GM21825 (cell line): Measurements from ENCODE around the gene PCDH9.

Experiments
- ATAC-seq: cut with Tn5 transposase; IDR thresholded peaks from one replicate; pipeline ENCODE4 v1.9.1; 2021; ENCODE audit warnings: mild to moderate bottlenecking, moderate library complexity; ENCODE audit not compliant: unreplicated experiment

PCDH9 gene

DNA sequence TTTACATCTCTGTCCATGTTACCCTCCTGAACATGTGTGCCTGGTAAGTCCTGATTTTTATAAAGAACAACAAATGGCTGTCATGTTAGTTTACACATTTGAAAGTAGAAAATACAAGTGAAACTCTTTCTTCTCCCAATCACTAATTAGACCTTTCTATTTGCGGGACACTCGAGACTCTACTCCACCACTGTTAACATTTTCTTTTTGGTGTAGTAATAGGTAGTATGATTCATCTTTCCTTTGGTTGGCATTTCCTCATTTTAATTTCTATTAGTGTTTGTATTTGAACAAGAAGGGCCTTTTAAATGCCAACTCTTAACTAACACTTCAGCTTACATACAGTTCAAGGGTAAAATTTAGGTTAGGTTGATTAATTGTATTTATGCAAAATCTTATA lies 371.1 kb downstream of the PCDH9 start:
- ATAC-seq = no peak

DNA sequence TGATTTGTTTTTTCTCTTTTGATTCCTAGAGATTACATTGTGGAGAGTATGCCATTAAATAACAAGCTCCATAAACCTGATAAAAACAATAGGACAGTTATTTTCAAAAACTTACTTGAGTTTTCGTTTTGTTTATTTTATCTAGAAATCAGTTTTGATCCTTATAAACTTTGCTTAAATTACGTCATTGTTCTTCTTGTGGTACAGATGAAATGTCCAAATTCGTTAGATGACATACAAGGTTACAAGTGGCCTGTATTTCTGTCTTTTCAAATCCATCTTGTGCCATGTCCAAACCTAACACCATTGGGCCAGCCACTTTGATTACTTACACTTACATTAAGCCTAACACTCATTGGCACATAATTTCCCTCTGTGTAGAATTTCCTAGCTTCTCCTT lies 372.0 kb downstream of the PCDH9 start:
- ATAC-seq = no peak

DNA sequence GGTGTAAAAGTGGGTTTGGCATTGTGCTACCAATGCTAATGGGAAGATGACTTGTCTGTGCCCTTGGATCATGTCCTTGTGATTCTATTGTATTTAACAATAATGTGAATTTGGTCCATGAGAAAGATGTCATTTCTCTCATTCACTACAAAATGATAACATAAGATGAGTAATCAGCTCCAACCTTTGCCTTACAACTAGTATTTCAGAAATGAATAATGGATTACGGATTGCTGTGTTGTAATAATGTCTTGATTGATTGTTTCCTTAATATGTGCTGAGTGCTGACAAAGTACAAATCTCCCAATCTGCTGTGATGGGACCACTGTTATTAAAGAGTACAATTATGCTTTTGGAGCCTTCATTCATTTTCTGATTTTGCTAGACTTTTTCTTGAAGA lies 375.0 kb downstream of the PCDH9 start:
- no peak for ATAC-seq

DNA sequence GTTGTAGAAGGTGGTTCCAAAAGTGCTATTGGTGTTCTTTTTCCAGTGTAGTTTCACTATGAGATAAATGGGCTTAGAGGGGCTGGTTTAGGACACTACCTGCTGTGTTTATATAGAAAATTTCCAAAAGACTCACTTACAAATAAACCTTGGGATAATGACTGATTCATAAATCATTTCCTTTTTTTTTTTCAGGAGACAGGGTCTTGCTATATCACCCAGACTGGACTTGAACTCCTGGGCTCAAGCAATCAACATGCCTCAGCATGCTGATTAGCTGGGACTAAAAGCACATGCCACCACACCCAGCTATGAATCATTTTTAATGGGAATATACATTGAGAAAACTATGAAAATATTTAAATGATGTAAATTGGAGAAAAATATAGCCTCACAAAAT lies 376.6 kb downstream of the PCDH9 start:
- ATAC-seq = no peak

DNA sequence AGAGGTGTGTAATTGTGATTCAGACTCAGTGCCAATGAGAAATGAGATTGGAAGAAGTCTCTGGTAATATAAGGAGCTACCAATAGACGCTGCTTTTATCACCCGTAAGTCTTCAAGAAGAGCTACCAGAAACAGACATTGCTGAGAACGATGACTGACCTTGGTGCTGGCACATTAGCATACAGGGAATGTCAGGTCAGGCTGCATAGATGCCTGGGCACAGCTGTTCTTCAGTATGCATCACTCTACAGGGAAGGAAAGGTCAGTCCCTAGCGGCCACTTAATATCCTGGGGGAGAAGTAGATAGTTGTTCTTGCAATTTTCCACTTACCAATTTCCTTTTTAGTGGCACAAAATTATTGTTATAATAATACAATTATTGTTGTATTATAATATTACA lies 380.4 kb downstream of the PCDH9 start:
- ATAC-seq = no peak

GRCh38 chr13:66847541-66847940 lies 382.6 kb downstream of the PCDH9 start:
- no peak for ATAC-seq

DNA sequence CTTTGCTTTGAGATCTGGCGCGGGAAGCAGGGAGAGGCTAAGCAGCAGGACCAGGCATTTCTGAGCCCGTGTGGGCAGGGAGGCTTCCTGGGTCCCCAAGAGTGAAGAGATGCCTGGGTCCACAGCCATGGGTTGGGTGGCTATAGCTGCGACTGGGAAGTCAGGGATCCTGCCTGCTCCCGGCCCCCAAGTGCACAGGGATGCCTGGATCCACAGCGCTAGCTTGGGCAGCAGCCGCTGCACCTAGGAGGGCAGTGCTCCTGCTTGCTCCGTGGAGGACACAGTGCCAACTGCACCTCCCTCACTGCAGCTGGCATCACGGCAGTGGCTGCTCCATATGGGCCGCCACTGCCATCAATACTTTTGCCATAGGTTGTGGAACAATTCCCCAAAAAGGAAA lies 384.7 kb downstream of the PCDH9 start:
- ATAC-seq = no peak

- no peak for ATAC-seq
Measured at GRCh38 chr13:66844933-66845332, 385.2 kb downstream of the PCDH9 start.

GRCh38 chr13:66842766-66843165 lies 387.4 kb downstream of the PCDH9 start:
- no peak for ATAC-seq

DNA sequence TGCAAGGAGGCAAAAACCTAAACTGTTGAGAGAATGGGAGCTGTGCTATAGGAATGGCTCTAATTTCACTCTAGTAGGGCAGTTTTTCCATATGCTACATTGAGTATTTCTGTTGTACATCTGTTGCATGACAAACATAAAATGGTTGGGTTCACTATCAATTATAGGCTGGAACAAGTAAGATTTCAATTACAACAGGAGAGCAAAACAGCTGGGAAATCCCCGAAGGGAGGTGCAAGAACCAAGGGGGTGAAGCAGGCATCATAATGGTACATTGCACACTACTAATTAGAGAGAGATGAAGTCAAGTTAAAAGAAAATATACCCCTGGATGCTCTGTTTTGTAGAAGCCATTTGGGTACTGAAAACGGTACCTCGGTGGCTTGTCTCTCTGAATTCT lies 389.5 kb downstream of the PCDH9 start:
- no peak for ATAC-seq

DNA sequence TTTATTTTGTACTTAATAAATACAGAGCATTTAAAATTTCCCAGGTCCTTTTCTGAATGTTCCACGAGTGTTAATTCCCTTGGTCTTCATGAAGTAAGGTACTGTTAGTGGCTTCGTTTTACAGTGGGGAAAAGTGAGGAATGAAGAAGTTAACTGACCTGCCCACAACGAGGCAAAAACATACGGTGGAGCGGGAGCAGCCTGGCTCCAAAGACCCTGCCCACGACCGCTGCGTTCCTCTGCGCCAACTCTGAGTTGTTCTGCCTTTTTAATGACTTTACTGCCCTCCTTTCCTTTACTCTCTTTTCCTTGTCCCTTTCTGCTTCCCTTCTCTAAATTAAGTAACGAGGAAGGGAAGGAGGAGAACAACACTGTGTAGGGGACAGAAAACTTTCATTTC lies 392.9 kb downstream of the PCDH9 start:
- no peak for ATAC-seq

DNA sequence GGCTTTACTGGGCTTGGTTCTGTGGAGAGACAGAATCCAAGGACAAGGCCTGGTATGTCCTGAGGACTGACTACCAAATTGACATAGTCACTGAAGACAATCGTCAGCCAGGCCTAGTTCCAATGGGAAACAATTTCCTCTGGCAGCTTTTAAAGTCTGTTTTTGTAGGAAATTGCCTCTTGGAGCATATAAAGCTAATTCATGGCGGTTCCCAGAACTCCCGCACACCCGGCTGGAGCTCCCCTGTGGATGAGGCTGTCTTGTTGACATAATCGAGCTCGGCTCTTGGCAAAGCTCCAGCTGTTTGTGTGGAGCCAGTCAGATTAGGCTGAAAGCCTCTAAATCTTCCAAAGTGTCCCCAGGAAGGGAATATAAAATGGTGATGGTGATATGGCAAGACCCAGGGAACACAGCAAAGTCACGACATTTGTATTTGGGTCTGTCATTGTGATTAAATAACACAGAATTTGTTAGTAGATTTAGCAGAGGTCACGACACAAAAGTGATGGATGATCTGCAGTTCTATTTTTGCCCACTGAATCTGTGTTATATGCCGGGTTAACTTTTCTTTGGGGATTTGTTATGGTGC lies 395.0 kb downstream of the PCDH9 start:
- ATAC-seq = no peak

- no peak for ATAC-seq
Measured at GRCh38 chr13:66830940-66831716, 399.0 kb downstream of the PCDH9 start.

GRCh38 chr13:66829803-66830202 lies 400.3 kb downstream of the PCDH9 start:
- no peak for ATAC-seq

- no peak for ATAC-seq
Measured at GRCh38 chr13:66826398-66826797, 403.7 kb downstream of the PCDH9 start.

DNA sequence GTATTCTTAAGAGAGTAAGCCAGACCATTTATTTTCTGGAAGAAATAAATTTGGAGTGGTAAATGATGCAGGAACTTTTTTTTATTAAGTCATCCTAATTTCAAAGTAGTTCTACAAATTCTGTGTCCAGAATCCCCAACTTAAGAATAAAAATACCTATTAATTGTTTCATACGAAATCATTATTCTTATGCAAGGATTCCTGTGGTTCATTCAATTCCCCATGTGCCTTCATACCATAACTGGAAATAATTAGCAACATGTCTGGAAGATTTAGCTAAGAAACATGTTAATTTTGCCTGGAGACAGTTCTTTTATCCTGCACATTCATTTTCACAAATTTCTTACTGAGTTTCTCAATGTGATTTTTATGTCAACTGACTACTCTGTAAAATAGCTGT lies 408.6 kb downstream of the PCDH9 start:
- ATAC-seq = no peak

GRCh38 chr13:66811455-66811854 lies 418.7 kb downstream of the PCDH9 start:
- ATAC-seq = no peak

DNA sequence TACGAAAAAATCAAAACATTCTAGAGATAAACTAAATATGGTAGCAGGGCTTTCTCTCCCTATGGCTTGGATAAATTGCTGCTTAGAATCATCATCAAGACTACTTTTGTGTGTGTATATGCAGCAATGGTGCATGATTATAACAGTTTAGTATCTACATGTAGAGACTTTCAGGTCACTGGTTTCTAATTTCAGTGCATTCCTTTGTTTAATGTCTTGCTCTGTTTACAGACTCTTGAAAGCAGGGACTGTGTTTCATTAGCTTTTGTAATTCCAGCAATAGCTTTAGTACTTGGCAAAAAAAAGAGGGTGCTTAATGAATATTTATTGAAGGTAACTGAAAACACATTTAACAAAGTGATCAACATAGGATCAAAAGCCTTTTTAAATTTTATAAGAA lies 420.7 kb downstream of the PCDH9 start:
- no peak for ATAC-seq

GRCh38 chr13:66807251-66807650 lies 422.9 kb downstream of the PCDH9 start:
- no peak for ATAC-seq

DNA sequence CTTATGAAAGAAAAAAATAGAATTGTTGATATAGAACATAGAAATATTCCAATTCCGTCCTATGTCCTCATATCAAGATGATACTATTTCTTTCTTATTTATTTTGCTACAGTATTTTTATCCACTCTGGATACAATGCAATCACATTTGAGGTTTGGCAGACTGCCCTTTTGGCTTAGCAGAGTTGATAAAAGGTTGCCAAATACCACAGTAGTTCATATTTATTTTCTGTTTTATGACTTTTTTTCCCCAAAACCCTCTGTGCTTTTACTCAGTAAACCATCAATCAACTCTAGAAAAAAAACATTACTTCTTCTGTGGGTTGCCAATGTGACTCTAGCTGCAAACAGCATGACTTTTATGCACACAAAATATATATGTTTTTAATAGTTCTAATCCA lies 424.5 kb downstream of the PCDH9 start:
- ATAC-seq = no peak

DNA sequence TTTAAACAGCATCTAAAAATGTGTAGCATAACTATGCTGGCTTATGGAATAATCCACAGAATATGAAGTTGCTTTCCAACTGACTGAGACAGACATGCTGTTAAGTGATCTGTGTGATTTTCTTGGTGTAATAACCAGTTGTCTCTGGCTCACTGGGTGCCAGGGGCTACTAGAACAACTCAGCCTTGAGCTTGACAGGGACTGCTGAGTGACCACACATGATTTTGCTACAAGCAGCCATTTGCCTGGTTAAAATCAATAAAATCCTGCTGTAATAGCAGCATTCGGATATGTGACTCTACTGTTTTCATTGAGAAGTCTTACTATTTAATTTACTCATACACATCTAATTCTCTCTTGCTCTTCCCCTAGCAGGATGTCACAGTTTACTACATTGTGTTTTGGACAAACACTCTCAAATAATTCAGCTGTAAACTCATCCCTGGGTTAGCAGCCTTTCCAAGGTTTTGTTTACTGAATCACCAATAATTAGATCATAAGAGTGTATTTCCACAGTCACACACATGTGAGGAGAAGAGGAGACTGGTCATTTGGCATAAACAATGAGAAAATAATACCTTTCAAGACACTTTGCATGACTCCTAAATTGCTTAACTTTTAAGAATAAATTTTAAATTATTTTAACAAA lies 426.2 kb downstream of the PCDH9 start:
- ATAC-seq = no peak
